NCI-H1436 treated with DMSO at 0.1 percent for 48 hours (cell line): Measurements from ENCODE around the gene METTL25B.

Experiments
- DNase-seq: peaks from one replicate; lab custom pipeline; 2025; lab: John Stamatoyannopoulos, UW

METTL25B gene

GRCh38 chr1:156768610-156769295 is 40.5 kb downstream of the METTL25B start:
- DNase-seq, result no peak

DNA sequence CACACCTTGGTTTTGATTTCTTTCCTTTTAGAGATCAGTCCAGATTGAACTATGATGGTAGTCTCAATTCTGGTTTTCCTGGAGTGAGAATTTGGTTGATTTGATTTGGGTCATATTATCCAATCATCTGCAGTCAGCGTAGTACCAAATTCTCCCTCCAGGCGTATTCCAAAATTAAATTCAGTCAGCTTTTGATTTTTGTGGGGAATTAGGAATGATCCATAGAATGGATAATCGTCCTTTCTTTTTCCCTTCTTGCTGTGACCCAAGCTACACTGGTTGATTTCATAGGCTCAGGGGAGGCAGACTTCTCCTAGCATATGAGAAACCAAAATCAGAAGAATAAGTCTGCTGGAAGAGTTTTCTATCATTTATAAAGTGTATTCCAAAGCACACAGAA is 44.0 kb downstream of the METTL25B start:
- no peak for DNase-seq

GRCh38 chr1:156772728-156773497 is 44.6 kb downstream of the METTL25B start:
- no peak for DNase-seq

- no peak for DNase-seq
Measured at GRCh38 chr1:156773607-156774006, 45.3 kb downstream of the METTL25B start.

GRCh38 chr1:156775799-156776198 is 47.5 kb downstream of the METTL25B start:
- no peak for DNase-seq

- DNase-seq, result no peak
Measured at GRCh38 chr1:156776942-156777341, 48.7 kb downstream of the METTL25B start.

DNA sequence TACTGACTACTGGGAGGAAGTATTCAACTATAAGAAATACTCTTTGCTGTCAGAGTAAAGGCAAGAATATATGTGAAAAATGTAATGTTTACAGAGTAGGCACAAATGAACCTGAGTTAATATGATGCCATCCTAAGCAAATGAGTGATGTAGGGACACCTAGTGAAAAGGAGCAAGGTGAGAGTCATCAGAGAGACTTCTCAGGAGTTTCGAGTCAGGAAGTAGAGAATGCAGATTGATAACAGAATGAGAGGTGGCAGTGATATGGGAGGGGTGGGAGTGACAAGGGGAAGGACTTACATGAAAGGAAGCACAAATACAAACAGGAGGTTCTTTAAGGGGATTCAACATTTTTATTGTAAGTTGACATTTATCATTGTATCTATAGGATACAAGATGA is 49.3 kb downstream of the METTL25B start:
- no peak for DNase-seq

- no peak for DNase-seq
Measured at GRCh38 chr1:156781585-156782186, 53.4 kb downstream of the METTL25B start.

DNA sequence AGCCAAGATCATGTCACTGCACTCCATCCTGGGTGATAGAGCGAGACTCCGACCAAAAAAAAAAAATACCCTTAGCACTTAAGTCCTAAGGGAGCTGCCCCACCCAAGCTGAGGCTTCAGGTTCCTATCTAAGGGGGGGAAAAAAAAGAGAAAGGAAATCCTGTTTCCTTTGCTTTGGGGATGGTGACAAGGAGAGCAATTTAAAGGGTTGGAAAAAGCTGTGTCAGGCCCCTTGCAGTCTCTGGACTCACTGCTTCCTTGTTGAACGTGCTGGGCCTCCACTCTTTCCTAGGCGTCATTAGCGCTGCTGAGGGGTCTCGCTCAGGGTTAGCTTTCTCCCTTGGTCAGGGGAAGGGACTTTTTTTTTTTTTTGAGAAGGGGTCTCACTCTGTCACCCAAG is 57.2 kb downstream of the METTL25B start:
- no peak for DNase-seq
